H9 (cell line): ENCODE data around the gene NAPSA. TPM values are rescaled to one million over a fixed set of nuclear protein-coding genes. Genes with fewer than 3 reads are reported as not detected.
"Not testable (repeated sequence)": the region's sequence is repeated elsewhere in the genome, so short reads cannot be mapped to it uniquely, and the experiment has no call there.

Source experiments
- DNase-seq: peaks from one replicate; pipeline ENCODE4 v3.0.0-alpha.2; 2017
- H2AFZ ChIP-seq: one replicate; pipeline ENCODE4 v1.6.1; 2013; ENCODE audit warnings: mild to moderate bottlenecking, low read length, control low read depth, moderate library complexity
- H2AK5ac ChIP-seq: 2 replicates; pipeline ENCODE4 v1.6.1; 2013; ENCODE audit warnings: low read length, control low read depth, mixed read lengths; ENCODE audit not compliant: insufficient read length
- H2BK120ac ChIP-seq: one replicate; pipeline ENCODE4 v1.6.1; 2013; ENCODE audit warnings: low read depth, mild to moderate bottlenecking, low read length, control low read depth, inconsistent platforms; ENCODE audit not compliant: poor library complexity, severe bottlenecking
- H2BK12ac ChIP-seq: 2 replicates; pipeline ENCODE4 v1.6.1; 2013; ENCODE audit warnings: low read length, control low read depth, mixed read lengths, low read depth; ENCODE audit not compliant: insufficient read length
- H2BK15ac ChIP-seq: 2 replicates; pipeline ENCODE4 v1.6.1; 2013; ENCODE audit warnings: low read depth, low read length, control low read depth
- H2BK20ac ChIP-seq: one replicate; pipeline ENCODE4 v1.6.1; 2013; ENCODE audit warnings: low read depth, mild to moderate bottlenecking, low read length, control low read depth, inconsistent platforms; ENCODE audit not compliant: poor library complexity, severe bottlenecking
- H2BK5ac ChIP-seq: 2 replicates; pipeline ENCODE4 v1.6.1; 2013; ENCODE audit warnings: low read length, control low read depth, mixed read lengths; ENCODE audit not compliant: insufficient read length
- H3K14ac ChIP-seq: 2 replicates; pipeline ENCODE4 v1.6.1; 2013; ENCODE audit warnings: low read length, control low read depth; ENCODE audit not compliant: insufficient read depth
- H3K18ac ChIP-seq: 2 replicates; pipeline ENCODE4 v1.6.1; 2013; ENCODE audit warnings: low read depth, mild to moderate bottlenecking, mixed read lengths, low read length, control low read depth; ENCODE audit not compliant: insufficient read length
- H3K23ac ChIP-seq: 2 replicates; pipeline ENCODE4 v1.6.1; 2013; ENCODE audit warnings: low read length, control low read depth, mixed read lengths, low read depth; ENCODE audit not compliant: insufficient read length
- H3K23me2 ChIP-seq: 2 replicates; pipeline ENCODE4 v1.6.1; 2013; ENCODE audit warnings: low read depth, mild to moderate bottlenecking, mixed read lengths, low read length, control low read depth; ENCODE audit not compliant: insufficient read length, poor library complexity, severe bottlenecking
- H3K27ac ChIP-seq: 2 replicates; pipeline ENCODE4 v1.5.1; 2013; ENCODE audit warnings: low read length, control low read depth, mixed read lengths, low read depth; ENCODE audit not compliant: insufficient read length
- H3K27me3 ChIP-seq: 2 replicates; pipeline ENCODE4 v1.6.1; 2013; ENCODE audit warnings: low read length, control low read depth, inconsistent platforms; ENCODE audit not compliant: insufficient read depth
- H3K4ac ChIP-seq: 2 replicates; pipeline ENCODE4 v1.6.1; 2013; ENCODE audit warnings: low read depth, mild to moderate bottlenecking, control low read depth, inconsistent platforms, low read length, moderate library complexity
- H3K4me1 ChIP-seq: 2 replicates; pipeline ENCODE4 v1.6.1; 2013; ENCODE audit warnings: low read length, control low read depth, inconsistent platforms; ENCODE audit not compliant: insufficient read depth
- H3K4me2 ChIP-seq: 2 replicates; pipeline ENCODE4 v1.6.1; 2013; ENCODE audit warnings: low read length, control low read depth, mixed read lengths; ENCODE audit not compliant: insufficient read length, insufficient read depth
- H3K56ac ChIP-seq: 2 replicates; pipeline ENCODE4 v1.6.1; 2013; ENCODE audit warnings: low read depth, mild to moderate bottlenecking, mixed read lengths, low read length, control low read depth; ENCODE audit not compliant: insufficient read length
- H3K79me1 ChIP-seq: 2 replicates; pipeline ENCODE4 v1.6.1; 2013; ENCODE audit warnings: low read depth, mild to moderate bottlenecking, moderate library complexity, low read length, control low read depth, inconsistent platforms; ENCODE audit not compliant: insufficient read depth, poor library complexity, severe bottlenecking
- H3K79me2 ChIP-seq: 2 replicates; pipeline ENCODE4 v1.6.1; 2013; ENCODE audit warnings: low read length, control low read depth, inconsistent platforms; ENCODE audit not compliant: insufficient read depth
- H3K9ac ChIP-seq: 2 replicates; pipeline ENCODE4 v1.6.1; 2013; ENCODE audit warnings: low read length, control low read depth, mixed read lengths; ENCODE audit not compliant: insufficient read length; ENCODE audit errors: extremely low read depth
- H3K9me3 ChIP-seq: one replicate; pipeline ENCODE4 v1.6.1; 2013; ENCODE audit warnings: low read depth, low read length, inconsistent platforms; ENCODE audit not compliant: control insufficient read depth
- H3T11ph ChIP-seq: one replicate; pipeline ENCODE4 v1.6.1; 2013; ENCODE audit warnings: mild to moderate bottlenecking, low read length, control low read depth, inconsistent platforms
- H4K20me1 ChIP-seq: one replicate; pipeline ENCODE4 v1.6.1; 2013; ENCODE audit not compliant: control insufficient read depth, insufficient read length, insufficient read depth
- H4K5ac ChIP-seq: 2 replicates; pipeline ENCODE4 v1.6.1; 2013; ENCODE audit warnings: low read depth, mild to moderate bottlenecking, mixed read lengths, low read length, control low read depth; ENCODE audit not compliant: insufficient read length
- H4K8ac ChIP-seq: replicated peaks from 2 replicates; pipeline ENCODE4 v1.6.1; 2013; ENCODE audit warnings: low read length, control low read depth, mixed read lengths, low read depth; ENCODE audit not compliant: insufficient read length
- H4K91ac ChIP-seq: 2 replicates; pipeline ENCODE4 v1.6.1; 2013; ENCODE audit warnings: low read depth, mild to moderate bottlenecking, moderate library complexity, mixed read lengths, low read length, control low read depth; ENCODE audit not compliant: insufficient read length
- H3K27ac Mint-ChIP-seq, 3 experiments: 2 replicates in 2 of 3; 3 replicates in 1 of 3; pipeline ENCODE4 v1.8.0; 2020 to 2021; ENCODE audit warnings: mixed read lengths in 3 of 3, mild to moderate bottlenecking in 1 of 3, moderate library complexity in 1 of 3
- H3K27me3 Mint-ChIP-seq: 2 replicates; pipeline ENCODE4 v1.8.0; 2021; ENCODE audit warnings: low read depth, mild to moderate bottlenecking, moderate library complexity, mixed read lengths
- H3K36me3 Mint-ChIP-seq, 3 experiments: 2 replicates in 2 of 3; 3 replicates in 1 of 3; pipeline ENCODE4 v1.8.0; 2020 to 2021; ENCODE audit warnings: low read depth in 3 of 3, mixed read lengths in 3 of 3; ENCODE audit not compliant: insufficient read depth in 1 of 3
- H3K4me1 Mint-ChIP-seq, 2 experiments: 2 replicates each; pipeline ENCODE4 v1.8.0; 2020; ENCODE audit warnings: mixed read lengths in 2 of 2
- H3K4me3 Mint-ChIP-seq, 2 experiments: 2 replicates in 1 of 2; 3 replicates in 1 of 2; pipeline ENCODE4 v1.8.0; 2020 to 2021; ENCODE audit warnings: mild to moderate bottlenecking in 2 of 2, mixed read lengths in 2 of 2, moderate library complexity in 1 of 2
- H3K9me3 Mint-ChIP-seq, 2 experiments: 2 replicates in 1 of 2; 3 replicates in 1 of 2; pipeline ENCODE4 v1.8.0; 2020; ENCODE audit warnings: mild to moderate bottlenecking in 2 of 2, mixed read lengths in 2 of 2, moderate library complexity in 1 of 2
- WGBS: extraction: QIAGEN DNeasy Blood & Tissue Kit; methylation state at CpG from one replicate; pipeline ENCODE4 v1.1.7; 2013; ENCODE audit warnings: missing lambda C conversion rate, low lambda C conversion rate, mixed read lengths; ENCODE audit not compliant: insufficient read length; ENCODE audit errors: extremely low coverage; 5-methylcytosine and 5-hydroxymethylcytosine counted together
- total RNA-seq: library from RNA; stranded (reverse); gene quantifications from 2 replicates; pipeline ENCODE4 v1.2.1, GENCODE V29; 2021
- TF ChIP-seq, protein P1 (sequence below): fragments of 200-600 bp; sonication (generic); conservative IDR thresholded peaks from 3 replicates; pipeline ENCODE4 v1.8.0; 2021; ENCODE audit warnings: antibody characterized with exemption, mild to moderate bottlenecking

Gene NAPSA
- total RNA-seq, 1 experiment from 2014 or later: 0.44 TPM

DNA sequence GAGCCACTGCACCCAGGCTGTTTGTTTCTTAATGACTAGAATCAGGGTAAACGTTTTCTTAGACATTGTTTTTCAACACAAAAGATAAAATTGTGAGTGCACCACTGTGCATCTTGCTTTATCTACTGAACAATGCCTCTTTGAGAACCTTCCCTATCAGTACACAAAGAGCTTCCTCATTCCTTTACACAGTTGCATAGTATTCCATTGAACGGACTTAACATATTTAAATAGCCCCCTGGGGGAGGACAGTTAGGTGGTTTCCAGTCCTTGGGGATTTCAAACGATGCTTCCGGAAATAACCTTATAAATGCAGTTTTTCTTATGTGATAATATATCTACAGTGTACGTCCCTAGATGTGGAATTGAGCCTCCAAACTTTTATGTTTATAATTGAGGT, 27.3 kb upstream of the NAPSA start:
- Histone ChIP-seq H3K14ac (no peak overlapping the region), H2BK5ac (no peak overlapping the region), H2AK5ac (no peak overlapping the region), H4K8ac (no peak overlapping the region), H3K23me2 (no peaks in the 10 kb centered on the region), H3K27me3 (no peaks in the 10 kb centered on the region), H3K27ac (no peak overlapping the region), H3K9me3 (no peaks in the 10 kb centered on the region), H4K5ac (no peak overlapping the region), H4K91ac (no peak overlapping the region), H3K4me2 (no peak overlapping the region), H2BK20ac (no peak overlapping the region), H2AFZ (no peak overlapping the region), H3K4me1 (no peaks in the 10 kb centered on the region), H4K20me1 (no peaks in the 10 kb centered on the region), H2BK15ac (no peak overlapping the region), H2BK12ac (no peak overlapping the region), H3K56ac (no peak overlapping the region), H3K4ac (no peak overlapping the region), H3K23ac (no peak overlapping the region), H3K18ac (no peak overlapping the region), H3K79me1 (peaks cover 5% of the 10 kb centered on the region), H3K9ac (no peak overlapping the region), H3K79me2 (peaks cover 3% of the 10 kb centered on the region; the same call in 1 of the 2 replicates), H2BK120ac (no peak overlapping the region), H3T11ph (no peak overlapping the region)
- Mint-ChIP-seq H3K9me3 (peaks cover 20 to 24% of the 10 kb centered on the region in 2 experiments), H3K36me3 (peaks cover 51 to 59% (median 59%) of the 10 kb centered on the region in 3 experiments), H3K27me3 (no peaks in the 10 kb centered on the region), H3K4me1 (no peaks in the 10 kb centered on the region), H3K27ac (no peak overlapping the region; a peak in 1 of 7 replicates), H3K4me3 (no peak overlapping the region)
- DNase-seq: no peak
- WGBS: no CpG with 5 or more reads among the region's 5 CpGs
- TF ChIP-seq, protein P1, sequence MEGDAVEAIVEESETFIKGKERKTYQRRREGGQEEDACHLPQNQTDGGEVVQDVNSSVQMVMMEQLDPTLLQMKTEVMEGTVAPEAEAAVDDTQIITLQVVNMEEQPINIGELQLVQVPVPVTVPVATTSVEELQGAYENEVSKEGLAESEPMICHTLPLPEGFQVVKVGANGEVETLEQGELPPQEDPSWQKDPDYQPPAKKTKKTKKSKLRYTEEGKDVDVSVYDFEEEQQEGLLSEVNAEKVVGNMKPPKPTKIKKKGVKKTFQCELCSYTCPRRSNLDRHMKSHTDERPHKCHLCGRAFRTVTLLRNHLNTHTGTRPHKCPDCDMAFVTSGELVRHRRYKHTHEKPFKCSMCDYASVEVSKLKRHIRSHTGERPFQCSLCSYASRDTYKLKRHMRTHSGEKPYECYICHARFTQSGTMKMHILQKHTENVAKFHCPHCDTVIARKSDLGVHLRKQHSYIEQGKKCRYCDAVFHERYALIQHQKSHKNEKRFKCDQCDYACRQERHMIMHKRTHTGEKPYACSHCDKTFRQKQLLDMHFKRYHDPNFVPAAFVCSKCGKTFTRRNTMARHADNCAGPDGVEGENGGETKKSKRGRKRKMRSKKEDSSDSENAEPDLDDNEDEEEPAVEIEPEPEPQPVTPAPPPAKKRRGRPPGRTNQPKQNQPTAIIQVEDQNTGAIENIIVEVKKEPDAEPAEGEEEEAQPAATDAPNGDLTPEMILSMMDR: no peak

DNA sequence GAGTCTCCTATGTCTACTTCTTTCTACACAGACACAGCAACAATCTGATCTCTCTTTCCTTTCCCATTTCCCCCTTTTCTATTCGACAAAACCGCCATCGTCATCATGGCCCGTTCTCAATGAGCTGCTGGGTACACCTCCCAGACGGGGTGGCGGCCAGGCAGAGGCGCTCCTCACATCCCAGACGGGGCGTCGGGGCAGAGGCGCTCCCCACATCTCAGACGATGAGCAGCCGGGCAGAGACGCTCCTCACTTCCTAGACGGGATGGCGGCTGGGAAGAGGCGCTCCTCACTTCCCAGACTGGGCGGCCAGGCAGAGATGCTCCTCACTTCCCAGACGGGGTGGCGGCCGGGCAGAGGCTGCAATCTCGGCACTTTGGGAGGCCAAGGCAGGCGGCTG, 25.5 kb upstream of the NAPSA start:
- not testable (repeated sequence) for H2BK12ac ChIP-seq, H2BK15ac ChIP-seq, H3K4me3 Mint-ChIP-seq, H3K14ac ChIP-seq, H3K56ac ChIP-seq, H3K23me2 ChIP-seq, H2AFZ ChIP-seq, H4K5ac ChIP-seq, H3K4ac ChIP-seq, H4K20me1 ChIP-seq, H3K9me3 ChIP-seq, H2BK120ac ChIP-seq, H3K18ac ChIP-seq, DNase-seq, H3K79me2 ChIP-seq, H3T11ph ChIP-seq, H3K79me1 ChIP-seq, H4K91ac ChIP-seq, H4K8ac ChIP-seq, H3K27ac ChIP-seq, H3K9ac ChIP-seq, H2BK20ac ChIP-seq, H3K27ac Mint-ChIP-seq, H3K27me3 Mint-ChIP-seq, H3K4me2 ChIP-seq, H2AK5ac ChIP-seq, H3K23ac ChIP-seq, H3K4me1 ChIP-seq, H3K27me3 ChIP-seq, H2BK5ac ChIP-seq, H3K4me1 Mint-ChIP-seq
- WGBS: no CpG with 5 or more reads among the region's 23 CpGs
- peaks cover 61 to 72% (median 71%) of the 10 kb centered on the region in 3 experiments for H3K36me3 Mint-ChIP-seq
- H3K9me3 Mint-ChIP-seq: peaks cover 20 to 24% of the 10 kb centered on the region in 2 experiments
